Activated T-cell treated with anti-CD3 and anti-CD28 coated beads, Interleukin-2, amount 50 U/mL, for 48 hours (primary cell): ENCODE results near the gene TMPRSS5.

ENCODE experiments used
- DNase-seq, 2 experiments: peaks; one replicate each; pipeline ENCODE4 v3.0.0-alpha.2; 2020

TMPRSS5 gene

GRCh38 chr11:113664981-113665710 lies 41.0 kb downstream of the TMPRSS5 start:
- no peak for DNase-seq

GRCh38 chr11:113664069-113664980 lies 41.8 kb downstream of the TMPRSS5 start:
- no peak for DNase-seq

GRCh38 chr11:113663567-113663966 lies 42.5 kb downstream of the TMPRSS5 start:
- DNase-seq = no peak

- DNase-seq = no peak
These were observed 50.3 kb downstream of the TMPRSS5 start for GRCh38 chr11:113655771-113656170.

GRCh38 chr11:113651023-113651422 lies 55.1 kb downstream of the TMPRSS5 start:
- DNase-seq = no peak

GRCh38 chr11:113649311-113649710 lies 56.8 kb downstream of the TMPRSS5 start:
- no peak for DNase-seq

GRCh38 chr11:113647856-113648255 lies 58.3 kb downstream of the TMPRSS5 start:
- no peak for DNase-seq

- no peak for DNase-seq
These were observed 59.0 kb downstream of the TMPRSS5 start for GRCh38 chr11:113647108-113647507.

GRCh38 chr11:113645593-113646349 lies 60.3 kb downstream of the TMPRSS5 start:
- DNase-seq = no peak

GRCh38 chr11:113644605-113645004 lies 61.5 kb downstream of the TMPRSS5 start:
- DNase-seq = no peak

- DNase-seq = no peak
These were observed 62.4 kb downstream of the TMPRSS5 start for GRCh38 chr11:113643701-113644100.

GRCh38 chr11:113643006-113643585 lies 63.0 kb downstream of the TMPRSS5 start:
- no peak for DNase-seq

- DNase-seq = no peak
These were observed 64.0 kb downstream of the TMPRSS5 start for GRCh38 chr11:113642090-113642489.

- no peak for DNase-seq
These were observed 67.7 kb downstream of the TMPRSS5 start for GRCh38 chr11:113638376-113638775.

- no peak for DNase-seq
These were observed 68.5 kb downstream of the TMPRSS5 start for GRCh38 chr11:113637636-113638035.
